OCI-LY1 (cell line): Measurements from ENCODE around the gene SPPL2B.
A peak's percentile ranks its signal among the peaks of the same experiment; 100 is the strongest.
"Not testable (repeated sequence)": the region's sequence is repeated elsewhere in the genome, so short reads cannot be mapped to it uniquely, and the experiment has no call there.

Source experiments
- H2AFZ ChIP-seq: fragments of 200-600 bp; sonication (generic), shearing (Covaris generic); 2 replicates; pipeline ENCODE4 v1.6.0; 2014; ENCODE audit warnings: antibody characterized with exemption, mild to moderate bottlenecking, low read length
- H3F3A ChIP-seq: fragments of 200-600 bp; sonication (generic), shearing (Covaris generic); 2 replicates; pipeline ENCODE4 v1.6.0; 2014; ENCODE audit warnings: mild to moderate bottlenecking, antibody characterized with exemption, low read length, moderate library complexity; ENCODE audit not compliant: insufficient read depth
- H3K27ac ChIP-seq: fragments of 200-600 bp; sonication (generic); 2 replicates; pipeline ENCODE4 v1.5.1; 2014; ENCODE audit warnings: low read length, mixed run types, mild to moderate bottlenecking, low read depth; ENCODE audit not compliant: poor library complexity, severe bottlenecking
- H3K27me3 ChIP-seq: fragments of 200-600 bp; sonication (generic); 2 replicates; pipeline ENCODE4 v1.6.0; 2014; ENCODE audit warnings: antibody characterized with exemption, mild to moderate bottlenecking, low read length, moderate library complexity; ENCODE audit not compliant: insufficient read depth
- H3K36me3 ChIP-seq: fragments of 200-600 bp; sonication (generic); 2 replicates; pipeline ENCODE4 v1.6.1; 2014; ENCODE audit warnings: mild to moderate bottlenecking, antibody characterized with exemption, low read length, moderate library complexity, mixed read lengths; ENCODE audit not compliant: insufficient read depth
- H3K4me1 ChIP-seq: fragments of 200-600 bp; sonication (generic); 2 replicates; pipeline ENCODE4 v1.5.1; 2014; ENCODE audit warnings: mild to moderate bottlenecking, low read length, moderate library complexity; ENCODE audit not compliant: insufficient read depth, severe bottlenecking
- H3K4me2 ChIP-seq: fragments of 200-600 bp; sonication (generic), shearing (Covaris generic); 2 replicates; pipeline ENCODE4 v1.6.1; 2014; ENCODE audit warnings: low read length
- H3K4me3 ChIP-seq: fragments of 200-600 bp; sonication (generic); 2 replicates; pipeline ENCODE4 v1.5.1; 2014; ENCODE audit warnings: low read length, low read depth, mild to moderate bottlenecking, mixed read lengths; ENCODE audit not compliant: poor library complexity, severe bottlenecking
- H3K79me2 ChIP-seq: fragments of 200-600 bp; shearing (Covaris generic); 2 replicates; pipeline ENCODE4 v1.6.1; 2016; ENCODE audit warnings: mixed run types, low read length, mixed read lengths; ENCODE audit not compliant: insufficient read depth
- H3K9ac ChIP-seq: fragments of 200-600 bp; sonication (generic), shearing (Covaris generic); 2 replicates; pipeline ENCODE4 v1.6.1; 2014; ENCODE audit warnings: mild to moderate bottlenecking, low read length, mixed read lengths
- H3K9me2 ChIP-seq: fragments of 200-600 bp; sonication (generic), shearing (Covaris generic); 2 replicates; pipeline ENCODE4 v1.6.1; 2014; ENCODE audit warnings: low read depth, mild to moderate bottlenecking, low read length, mixed read lengths
- H3K9me3 ChIP-seq: fragments of 200-600 bp; shearing (Covaris generic); 2 replicates; pipeline ENCODE4 v1.6.1; 2014; ENCODE audit warnings: low read length, mixed read lengths
- H4K20me1 ChIP-seq: fragments of 200-600 bp; sonication (generic), shearing (Covaris generic); 2 replicates; pipeline ENCODE4 v1.6.0; 2016; ENCODE audit warnings: mild to moderate bottlenecking, low read length; ENCODE audit not compliant: insufficient read depth
- EZH2 ChIP-seq: fragments of 200-600 bp; sonication (generic), shearing (Covaris generic); IDR thresholded peaks from 2 replicates; pipeline ENCODE4 v1.8.0; 2017; ENCODE audit warnings: borderline replicate concordance, mixed run types, mild to moderate bottlenecking, antibody characterized with exemption, low read length, moderate library complexity, mixed read lengths
- TF ChIP-seq, protein P1 (sequence below): fragments of 200-600 bp; sonication (generic), shearing (Covaris generic); IDR thresholded peaks from 2 replicates; pipeline ENCODE4 v1.5.1; 2017; ENCODE audit warnings: mild to moderate bottlenecking, antibody characterized with exemption, low read length, moderate library complexity, mixed read lengths

The SPPL2B gene

DNA sequence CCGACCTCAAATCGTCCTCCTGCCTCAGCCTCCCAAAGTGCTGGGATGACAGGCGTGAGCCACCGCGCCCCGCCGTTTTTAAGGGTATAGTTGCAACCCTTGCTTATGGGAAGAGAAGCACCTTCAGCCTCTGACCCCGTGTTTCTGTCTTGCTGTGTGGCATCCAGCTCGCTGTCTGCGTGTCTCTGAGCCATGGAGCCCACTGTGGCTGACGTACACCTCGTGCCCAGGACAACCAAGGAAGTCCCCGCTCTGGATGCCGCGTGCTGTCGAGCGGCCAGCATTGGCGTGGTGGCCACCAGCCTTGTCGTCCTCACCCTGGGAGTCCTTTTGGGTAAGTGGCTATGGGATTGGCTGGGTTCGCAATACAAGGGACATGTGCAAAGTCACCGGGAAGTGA lies 61.1 kb downstream of the SPPL2B start:
- no peak overlapping the region for H3K4me2 ChIP-seq
- H2AFZ ChIP-seq = no peak overlapping the region

DNA sequence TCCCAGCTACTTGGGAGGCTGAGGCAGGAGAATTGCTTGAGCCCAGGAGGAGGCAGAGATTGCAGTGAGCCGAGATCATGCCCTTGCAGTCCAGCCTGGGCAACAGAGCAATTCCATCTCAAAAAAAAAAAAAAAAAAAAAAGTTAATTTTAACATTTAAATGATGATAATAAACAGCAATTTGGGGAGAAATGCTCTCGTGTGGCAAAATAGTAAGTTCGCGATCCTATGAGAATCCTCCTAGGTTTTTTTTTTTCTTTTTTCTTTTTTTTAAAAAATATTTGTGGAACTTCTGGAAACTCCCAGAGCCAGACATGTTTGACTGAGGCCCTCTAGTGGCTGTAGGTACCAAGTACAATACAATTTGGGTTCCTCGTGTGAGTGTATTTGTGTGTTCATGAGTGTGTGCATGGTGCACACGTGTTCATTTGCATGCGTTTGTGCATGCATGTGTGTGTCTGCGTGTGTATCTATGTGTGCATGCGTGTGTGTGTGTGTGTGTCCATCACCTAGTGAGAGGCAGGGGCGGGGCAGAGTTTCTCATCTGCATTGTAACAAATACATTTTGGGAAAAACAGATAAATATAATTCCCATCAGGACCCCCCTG lies 62.7 kb downstream of the SPPL2B start:
- Histone ChIP-seq H3F3A (no peaks in the 10 kb centered on the region), H3K36me3 (no peaks in the 10 kb centered on the region), H3K9me2 (no peaks in the 10 kb centered on the region), H4K20me1 (no peaks in the 10 kb centered on the region), H3K4me2 (no peak overlapping the region), H3K4me3 (no peak overlapping the region), H3K79me2 (no peaks in the 10 kb centered on the region), H2AFZ (no peak overlapping the region), H3K4me1 (peaks cover 14% of the 10 kb centered on the region), H3K9ac (no peak overlapping the region), H3K27me3 (peaks cover 4% of the 10 kb centered on the region; the same call in 1 of the 2 replicates), H3K9me3 (no peaks in the 10 kb centered on the region), H3K27ac (no peak overlapping the region)
- TF ChIP-seq, protein P1, sequence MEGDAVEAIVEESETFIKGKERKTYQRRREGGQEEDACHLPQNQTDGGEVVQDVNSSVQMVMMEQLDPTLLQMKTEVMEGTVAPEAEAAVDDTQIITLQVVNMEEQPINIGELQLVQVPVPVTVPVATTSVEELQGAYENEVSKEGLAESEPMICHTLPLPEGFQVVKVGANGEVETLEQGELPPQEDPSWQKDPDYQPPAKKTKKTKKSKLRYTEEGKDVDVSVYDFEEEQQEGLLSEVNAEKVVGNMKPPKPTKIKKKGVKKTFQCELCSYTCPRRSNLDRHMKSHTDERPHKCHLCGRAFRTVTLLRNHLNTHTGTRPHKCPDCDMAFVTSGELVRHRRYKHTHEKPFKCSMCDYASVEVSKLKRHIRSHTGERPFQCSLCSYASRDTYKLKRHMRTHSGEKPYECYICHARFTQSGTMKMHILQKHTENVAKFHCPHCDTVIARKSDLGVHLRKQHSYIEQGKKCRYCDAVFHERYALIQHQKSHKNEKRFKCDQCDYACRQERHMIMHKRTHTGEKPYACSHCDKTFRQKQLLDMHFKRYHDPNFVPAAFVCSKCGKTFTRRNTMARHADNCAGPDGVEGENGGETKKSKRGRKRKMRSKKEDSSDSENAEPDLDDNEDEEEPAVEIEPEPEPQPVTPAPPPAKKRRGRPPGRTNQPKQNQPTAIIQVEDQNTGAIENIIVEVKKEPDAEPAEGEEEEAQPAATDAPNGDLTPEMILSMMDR = peak; percentile 76
- no peak for TF ChIP-seq EZH2

More for the DNA sequence above, 61.1 kb downstream of the SPPL2B start:
- Histone ChIP-seq H3K27ac (no peak overlapping the region), H3F3A (no peaks in the 10 kb centered on the region), H3K4me1 (peaks cover 10% of the 10 kb centered on the region), H3K36me3 (no peaks in the 10 kb centered on the region), H3K9ac (no peak overlapping the region), H3K4me3 (no peak overlapping the region), H3K9me3 (no peaks in the 10 kb centered on the region), H3K79me2 (no peaks in the 10 kb centered on the region), H3K27me3 (no peaks in the 10 kb centered on the region; the same call in 1 of the 2 replicates), H4K20me1 (no peaks in the 10 kb centered on the region), H3K9me2 (no peaks in the 10 kb centered on the region)
- TF ChIP-seq, protein P1 = no peak
- TF ChIP-seq EZH2 = no peak

DNA sequence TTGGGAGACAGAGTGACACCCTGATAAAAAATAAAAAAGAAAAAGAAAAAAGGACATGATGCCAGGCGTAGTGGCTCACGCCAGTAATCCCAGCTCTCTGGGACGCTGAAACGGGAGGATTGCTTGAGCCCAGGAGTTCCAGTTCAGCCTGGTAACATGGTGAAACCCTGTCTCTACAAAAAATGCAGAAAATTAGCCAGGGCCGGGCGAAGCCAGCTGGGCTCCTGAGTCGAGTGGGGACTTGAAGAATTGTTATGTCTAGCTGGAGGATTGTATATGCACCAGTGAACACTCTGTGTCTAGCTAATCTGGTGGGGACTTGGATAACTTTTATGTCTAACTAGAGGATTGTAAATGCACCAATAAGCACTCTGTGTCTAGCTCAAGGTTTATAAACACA lies 63.9 kb downstream of the SPPL2B start:
- Histone ChIP-seq H3K79me2 (no peaks in the 10 kb centered on the region), H3K27ac (no peak overlapping the region), H3K9ac (no peak overlapping the region), H3K9me2 (no peaks in the 10 kb centered on the region), H3K36me3 (no peaks in the 10 kb centered on the region), H3K9me3 (no peaks in the 10 kb centered on the region), H4K20me1 (no peaks in the 10 kb centered on the region), H3K27me3 (peaks cover 8% of the 10 kb centered on the region; the same call in 1 of the 2 replicates), H3K4me2 (no peak overlapping the region), H3K4me1 (peaks cover 14% of the 10 kb centered on the region), H2AFZ (no peak overlapping the region), H3F3A (no peaks in the 10 kb centered on the region), H3K4me3 (no peak overlapping the region)
- TF ChIP-seq, protein P1 = no peak
- TF ChIP-seq EZH2 = no peak

DNA sequence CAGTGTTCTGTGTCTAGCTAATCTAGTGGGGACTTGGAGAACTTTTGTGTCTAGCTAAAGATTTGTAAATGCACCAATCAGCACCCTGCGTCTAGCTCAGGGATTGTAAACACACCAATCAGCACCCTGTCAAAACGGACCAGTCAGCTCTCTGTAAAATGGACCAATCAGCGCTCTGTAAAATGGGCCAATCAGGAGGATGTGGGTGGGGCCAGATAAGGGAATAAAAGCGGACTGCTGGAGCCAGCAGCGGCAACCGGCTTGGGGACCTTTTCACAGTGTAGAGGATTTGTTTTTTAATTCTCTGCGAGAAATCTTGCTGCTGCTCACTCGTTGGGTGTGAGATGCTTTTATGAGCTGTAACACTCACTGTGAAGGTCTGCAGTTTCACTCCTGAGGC lies 64.4 kb downstream of the SPPL2B start:
- H3K27me3 ChIP-seq, H3K4me2 ChIP-seq, H3K4me3 ChIP-seq, H3K79me2 ChIP-seq, H3K27ac ChIP-seq, H3K9ac ChIP-seq, H4K20me1 ChIP-seq, H3K36me3 ChIP-seq, H3F3A ChIP-seq, H3K9me3 ChIP-seq, H2AFZ ChIP-seq, H3K9me2 ChIP-seq: not testable (repeated sequence)
- H3K4me1 ChIP-seq = peaks cover 14% of the 10 kb centered on the region
